Prostate gland (tissue), 2 donors: ENCODE measurements around the gene MFAP4. TPM values are rescaled to one million over a fixed set of nuclear protein-coding genes. Genes with fewer than 3 reads are reported as not detected.
A peak's percentile ranks its signal among the peaks of the same experiment; 100 is the strongest.

Experiments
- DNase-seq: peaks from one replicate; pipeline ENCODE4 v3.0.0-alpha.2; 2019; ENCODE audit warnings: low spot score
- H3K27ac ChIP-seq, 2 donors: fragments of 200-600 bp; sonication (generic); 2 replicates each; pipeline ENCODE4 v1.5.1; 2017 to 2019
- H3K27me3 ChIP-seq: fragments of 200-600 bp; sonication (generic); replicated peaks from 2 replicates; pipeline ENCODE4 v1.5.1; 2019; ENCODE audit not compliant: insufficient read depth
- H3K36me3 ChIP-seq, 2 donors: fragments of 200-600 bp; sonication (generic); 1 replicate in 1 of 2; 2 replicates in 1 of 2; pipeline versions ENCODE4 v1.5.1 to v1.8.1; 2017 to 2019
- H3K4me1 ChIP-seq: fragments of 200-600 bp; sonication (generic); replicated peaks from 2 replicates; pipeline ENCODE4 v1.5.1; 2019
- H3K4me3 ChIP-seq, 2 donors: fragments of 200-600 bp; sonication (generic); 2 replicates each; pipeline ENCODE4 v1.5.1; 2017 to 2019
- H3K9me3 ChIP-seq: fragments of 200-600 bp; sonication (generic); 2 replicates; pipeline ENCODE4 v1.5.1; 2017
- CTCF ChIP-seq, 4 experiments: fragments of 200-600 bp in 2 of 4; fragments of 450-650 bp in 2 of 4; sonication (generic) in 2 of 4; IDR thresholded peaks; 1 replicate in 3 of 4; 2 replicates in 1 of 4; pipeline ENCODE4 v1.5.1; 2016 to 2019; ENCODE audit warnings: antibody characterized with exemption in 4 of 4, mild to moderate bottlenecking in 2 of 4, moderate library complexity in 2 of 4
- POLR2A ChIP-seq: fragments of 450-650 bp; IDR thresholded peaks from one replicate; pipeline ENCODE4 v1.6.1; 2016; ENCODE audit warnings: antibody characterized with exemption, mild to moderate bottlenecking
- POLR2AphosphoS5 ChIP-seq: sonication (generic); formaldehyde crosslinking; IDR thresholded peaks from one replicate; pipeline ENCODE4 v1.6.1; 2017; ENCODE audit warnings: antibody characterized with exemption
- WGBS: methylation state at CpG from one replicate; pipeline ENCODE4 v1.1.5; 2018; 5-methylcytosine and 5-hydroxymethylcytosine counted together
- intact Hi-C: fragments of 100-400 bp; cut with DNase I; formaldehyde crosslinking; loops from one replicate; pipeline ENCODE4 v1.14.2; 2022
- microRNA counts, 2 donors: library from miRNA; unstranded; fragments of <30 nt; microRNA quantifications; one replicate each; lab custom pipeline; 2016 to 2017
- microRNA-seq: library from miRNA; unstranded; fragments of <30 nt; microRNA quantifications from one replicate; pipeline ENCODE4, GENCODE V29; 2016
- small RNA-seq, 2 donors: library from RNA; depleted of rRNA; stranded (forward); fragments of <200 nt; gene quantifications; one replicate each; pipeline ENCODE3, GENCODE V24; 2016
- total RNA-seq, 2 donors: library from RNA; depleted of rRNA; stranded (reverse); fragments of >200 nt; gene quantifications; one replicate each; pipeline ENCODE4 v1.1.0, GENCODE V29; 2016

MFAP4 gene
- total RNA-seq, 2 donors from 2014 or later = 56.1 to 146 TPM

GRCh38 chr17:19334331-19334730 is 52.7 kb downstream of the MFAP4 start:
- H3K27me3 ChIP-seq = no peaks in the 10 kb centered on the region
- no peak overlapping the region for H3K4me3 ChIP-seq
- H3K9me3 ChIP-seq = no peaks in the 10 kb centered on the region
- no peak overlapping the region for H3K27ac ChIP-seq
- WGBS = 89% methylated on average over 6 of the region's 6 CpGs
- H3K36me3 ChIP-seq = no peaks in the 10 kb centered on the region
- no peak for DNase-seq
- TF ChIP-seq POLR2AphosphoS5 (no peak), CTCF (IDR thresholded peaks at IDR 0.05) (no peak), POLR2A (no peak)
- H3K4me1 ChIP-seq = no peaks in the 10 kb centered on the region
- intact Hi-C loops = no loop called here

- intact Hi-C loops = no loop called here
- Histone ChIP-seq H3K9me3 (no peaks in the 10 kb centered on the region), H3K36me3 (no peaks in the 10 kb centered on the region), H3K27ac (no peak overlapping the region), H3K27me3 (no peaks in the 10 kb centered on the region), H3K4me3 (no peak overlapping the region), H3K4me1 (no peaks in the 10 kb centered on the region)
- 77% methylated on average over 9 of the region's 12 CpGs for WGBS
- TF ChIP-seq POLR2A = no peak
- no peak for TF ChIP-seq POLR2AphosphoS5
- TF ChIP-seq CTCF (IDR thresholded peaks at IDR 0.05) = no peak
- DNase-seq = no peak
Measured at GRCh38 chr17:19333736-19334290, 53.2 kb downstream of the MFAP4 start.

MicroRNAs within 50 kb of the gene (microRNA counts, 767-probe panel; counts per million panel counts)
- microRNA hsa-miR-1180 (lab: Ali Mortazavi, UCI) = 3,296 to 3,311 counts per million in 2 donors

Small RNA genes within 50 kb of the gene (microRNA-seq; reads per million reads assigned to microRNA genes)
- 680 reads per million, percentile 87 among the genes with 10 or more reads in this experiment for gene MIR1180

Small RNA genes within 50 kb of the gene (small RNA-seq; reads per million reads assigned to genes)
- gene MIR1180 = 6.3 to 8.5 reads per million in 2 donors
- 0 reads per million in 2 donors for gene RF00537

Other genes starting within 250 kb of the MFAP4 start
- gene EPN2, start 149.8 kb downstream of the MFAP4 start, total RNA-seq = 10 to 100 TPM; 28.8 to 67.7 TPM
- gene B9D1, start 24.5 kb downstream of the MFAP4 start, total RNA-seq = 10 to 100 TPM; 15.7 to 28.8 TPM
- 10 to 100 TPM; 22.3 to 43.1 TPM for gene MAPK7, start 8.7 kb downstream of the MFAP4 start, total RNA-seq
- gene RNF112, start 24.0 kb upstream of the MFAP4 start, total RNA-seq = 1 to 10 TPM; 2.3 to 6.6 TPM
- gene SLC47A1, start 146.7 kb upstream of the MFAP4 start, total RNA-seq = 10 to 100 TPM in 1 of 2 donors, 1 to 10 TPM in 1; 4.5 to 20.0 TPM